HG02798 (cell line): ENCODE data around the gene C1orf105.
"Not testable (repeated sequence)": the region's sequence is repeated elsewhere in the genome, so short reads cannot be mapped to it uniquely, and the experiment has no call there.

ENCODE experiments used
- ATAC-seq: cut with Tn5 transposase; IDR thresholded peaks from one replicate; pipeline ENCODE4 v1.9.1; 2021; ENCODE audit warnings: mild to moderate bottlenecking; ENCODE audit not compliant: unreplicated experiment, poor library complexity

The C1orf105 gene, protein sequence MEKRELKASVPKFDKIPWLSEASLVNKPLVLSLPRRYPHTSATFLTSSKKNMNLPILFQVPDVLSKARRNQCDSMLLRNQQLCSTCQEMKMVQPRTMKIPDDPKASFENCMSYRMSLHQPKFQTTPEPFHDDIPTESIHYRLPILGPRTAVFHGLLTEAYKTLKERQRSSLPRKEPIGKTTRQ

DNA sequence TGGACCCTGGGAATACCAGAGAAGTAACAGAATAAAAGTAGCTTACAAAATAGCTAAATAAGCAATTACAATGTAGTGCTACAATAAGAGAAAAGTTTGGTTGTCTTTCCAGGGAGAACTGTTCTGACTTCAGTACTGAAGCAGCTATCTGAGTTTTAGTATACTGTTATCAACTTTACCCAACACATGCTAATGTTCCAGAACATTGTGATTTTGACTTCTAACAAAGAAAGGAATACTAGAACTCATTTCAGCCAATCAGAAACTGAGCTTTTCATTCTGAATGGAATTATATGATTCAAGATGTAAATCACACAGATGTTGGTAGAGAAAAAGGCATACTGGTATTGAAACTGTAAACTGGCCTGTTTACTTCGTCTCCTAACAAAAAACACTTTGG lies at the start of gene C1orf105:
Gene C1orf105, plus strand, starts transcription at position 301 of the 400 bp plus-strand sequence. CDS start 201 bp downstream, outside the sequence.
- no peak for ATAC-seq

DNA sequence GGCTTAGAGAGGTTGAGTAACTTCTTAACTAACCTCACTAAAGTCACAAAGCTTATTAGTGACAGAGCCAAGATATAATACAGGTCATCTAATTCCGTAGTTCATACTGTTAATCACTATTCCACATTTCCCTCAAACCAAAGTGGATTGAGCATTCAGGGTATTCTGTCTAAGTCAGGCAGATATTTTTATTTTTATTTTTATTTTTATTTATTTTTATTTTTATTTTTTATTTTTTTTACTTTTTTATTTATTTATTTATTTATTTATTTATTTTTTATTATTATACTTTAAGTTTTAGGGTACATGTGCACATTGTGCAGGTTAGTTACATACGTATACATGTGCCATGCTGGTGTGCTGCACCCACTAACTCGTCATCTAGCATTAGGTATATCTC lies 48.8 kb upstream of the C1orf105 start:
- not testable (repeated sequence) for ATAC-seq

DNA sequence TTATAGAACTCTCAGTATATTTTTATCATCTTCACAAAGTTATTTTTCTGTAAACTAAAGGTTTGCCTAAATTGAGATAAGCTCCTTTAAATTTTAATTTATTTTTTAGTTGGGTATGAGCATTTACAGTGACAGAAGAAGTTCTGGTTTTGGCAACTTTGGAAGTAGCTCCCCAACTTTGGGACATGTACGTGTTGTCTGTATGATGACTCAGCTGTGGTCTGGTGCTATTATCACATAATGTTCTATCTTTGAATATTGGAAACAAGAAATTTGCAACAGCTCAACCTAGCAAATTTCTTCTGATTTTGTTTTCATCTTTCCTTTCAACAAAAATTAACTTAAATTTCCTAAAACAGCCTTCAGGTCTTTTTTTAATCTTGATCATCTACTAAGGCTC lies 46.6 kb upstream of the C1orf105 start:
- ATAC-seq, result no peak

DNA sequence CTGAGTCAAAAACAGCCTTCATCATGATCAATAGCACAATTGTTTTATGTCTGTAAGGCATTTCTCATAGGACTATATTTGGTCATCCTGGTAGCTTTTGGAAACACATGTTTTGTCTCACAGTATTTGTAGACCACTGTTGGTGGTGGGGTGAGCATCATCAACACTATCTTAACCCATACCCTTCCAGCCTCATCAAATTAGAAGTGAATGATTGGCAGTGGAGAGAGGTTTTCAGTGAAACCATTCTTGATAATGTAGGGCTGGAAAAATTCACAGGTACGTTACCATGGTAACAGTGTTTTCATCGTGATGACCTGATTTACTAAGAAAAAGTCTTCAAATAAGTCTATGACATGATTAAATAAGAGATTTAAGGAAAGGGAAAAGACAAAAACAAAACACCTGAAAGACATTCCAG lies 45.3 kb upstream of the C1orf105 start:
- no peak for ATAC-seq

DNA sequence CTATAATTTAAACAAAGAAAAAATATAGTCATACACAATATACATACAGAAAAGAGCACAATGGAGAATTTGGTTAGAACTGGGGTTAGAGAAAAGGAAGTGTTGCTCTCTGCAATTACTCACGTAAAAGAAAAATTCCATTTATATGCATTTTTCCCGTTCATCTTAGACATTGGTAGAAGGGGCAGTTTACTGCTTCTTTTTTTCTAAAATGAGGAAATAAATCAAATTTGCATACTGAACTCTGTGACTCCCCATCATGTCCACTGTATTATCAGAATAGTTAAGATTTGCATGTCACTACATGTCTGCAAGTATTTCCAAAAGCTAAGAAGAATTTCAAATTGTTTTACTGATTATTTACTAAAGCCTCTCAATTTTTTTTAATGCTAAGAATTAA lies 44.1 kb upstream of the C1orf105 start:
- no peak for ATAC-seq

DNA sequence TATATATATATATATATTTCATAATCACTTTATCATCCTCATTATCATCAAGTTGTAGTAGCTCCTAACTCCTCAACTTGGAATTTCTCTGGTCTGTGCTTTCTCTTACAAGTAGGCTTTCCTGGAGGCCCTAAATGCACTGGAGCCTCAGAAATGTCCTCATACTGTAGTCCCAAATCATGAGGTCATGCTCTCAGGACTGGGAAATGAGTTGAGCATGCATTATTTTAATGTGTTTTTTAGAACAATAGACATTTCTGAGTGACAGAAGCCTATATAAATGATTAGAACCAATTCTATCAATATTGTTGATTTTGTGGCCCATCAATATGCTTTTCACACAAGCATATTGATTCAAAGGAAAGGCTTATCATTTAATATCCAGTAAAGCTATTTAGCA lies 42.9 kb upstream of the C1orf105 start:
- no peak for ATAC-seq

DNA sequence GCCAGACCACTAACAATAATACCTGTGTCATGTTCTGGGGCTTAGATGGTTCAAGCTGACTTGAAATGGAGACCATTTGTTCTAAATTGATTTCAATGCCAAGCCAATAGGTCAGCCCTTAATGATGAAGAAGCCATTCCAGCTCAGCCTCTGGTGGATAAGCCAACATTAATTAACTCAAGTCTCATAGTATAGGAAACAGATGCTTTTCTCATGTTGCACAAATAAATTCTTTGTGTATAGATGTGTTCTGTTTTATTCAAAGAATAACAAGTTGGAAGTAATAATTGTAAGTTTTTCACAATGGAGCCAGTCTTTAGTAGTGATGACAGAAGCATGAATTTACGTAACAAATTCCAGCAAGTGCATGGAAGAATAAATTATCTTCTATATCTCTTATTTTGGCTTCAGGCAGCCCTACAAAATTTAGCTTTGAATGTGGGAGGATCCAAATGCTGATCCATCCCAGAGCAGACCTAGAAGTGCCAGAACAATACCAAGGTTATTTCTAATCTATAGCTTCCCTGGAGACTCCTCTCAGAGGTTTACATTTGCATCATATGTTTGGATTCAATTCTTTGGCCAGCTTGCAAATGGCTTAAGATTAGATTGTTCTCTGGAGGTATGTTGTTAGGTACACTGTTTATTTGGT lies 42.2 kb upstream of the C1orf105 start:
- no peak for ATAC-seq

DNA sequence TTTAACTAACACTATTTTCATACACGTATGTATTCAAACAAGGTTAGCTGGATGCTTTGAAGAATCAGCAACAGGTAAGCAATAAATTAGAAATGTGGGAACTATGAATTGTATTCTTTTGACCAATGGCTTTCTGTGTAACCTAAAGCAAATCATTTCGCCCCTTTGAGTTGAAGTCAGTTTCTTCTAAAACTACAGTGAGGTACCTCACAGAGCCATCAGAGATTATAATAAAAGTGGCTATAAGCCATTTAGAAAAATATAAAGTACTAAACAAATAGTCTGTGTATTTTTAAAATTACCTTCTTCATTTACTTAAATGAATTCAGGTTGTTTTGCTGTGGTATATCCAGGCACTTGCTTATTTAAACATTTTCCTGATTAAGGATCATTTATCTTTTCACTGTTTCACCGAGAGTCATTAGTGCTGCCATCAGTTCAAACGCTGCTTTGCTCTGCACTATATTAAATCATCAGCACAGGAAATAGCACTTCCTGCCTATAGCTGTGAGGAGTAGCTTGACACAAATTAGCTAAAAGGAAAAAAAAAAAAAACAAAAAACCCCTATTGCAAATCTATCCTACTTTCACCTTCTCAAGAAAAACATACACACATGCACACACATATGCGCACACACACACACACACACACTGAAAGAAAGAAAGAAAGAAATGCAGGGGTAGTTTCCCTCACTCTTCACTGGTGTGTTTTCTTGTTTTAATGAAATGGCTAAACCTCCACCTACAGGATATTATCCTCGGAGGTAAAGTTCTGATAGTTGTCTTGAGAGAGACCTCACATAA lies 39.8 kb upstream of the C1orf105 start:
- ATAC-seq, result peak; percentile 78

DNA sequence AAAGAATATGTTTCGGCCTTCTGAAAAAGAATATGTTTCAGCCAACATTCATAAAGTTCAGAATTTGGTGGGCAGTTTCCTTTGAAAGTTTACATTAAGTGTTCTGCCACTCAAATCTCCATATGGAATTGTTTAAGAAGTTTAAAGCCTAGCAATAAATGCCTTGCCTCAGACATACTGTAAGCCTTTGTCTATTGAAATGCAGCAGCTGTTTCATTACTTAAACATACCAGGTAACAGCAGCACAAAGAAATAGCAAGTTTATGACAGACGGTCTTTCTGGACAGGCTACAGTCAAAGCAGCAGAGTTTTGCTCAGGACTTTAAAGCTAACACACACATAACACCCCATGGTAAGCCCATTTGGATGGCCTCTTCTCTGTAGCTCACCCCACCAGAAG lies 38.5 kb upstream of the C1orf105 start:
- no peak for ATAC-seq

DNA sequence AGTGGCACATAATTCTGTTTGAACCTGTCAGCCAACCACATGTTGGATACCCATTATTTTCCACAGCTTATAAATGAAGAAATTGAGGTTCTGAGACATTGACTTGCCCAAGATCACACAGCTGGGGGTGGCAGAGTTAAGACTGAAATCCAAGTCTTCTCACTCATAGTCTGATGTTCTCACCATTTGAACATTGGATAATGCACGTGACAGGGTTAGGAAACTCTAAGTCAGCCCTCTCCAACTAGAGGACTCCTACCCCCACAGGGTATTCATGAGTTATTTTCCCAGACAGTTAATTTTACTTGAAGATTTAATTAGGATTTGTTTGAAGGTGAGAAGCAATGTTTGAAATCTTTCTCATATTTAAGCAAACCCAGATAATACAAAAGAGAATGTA lies 38.1 kb upstream of the C1orf105 start:
- ATAC-seq, result no peak

DNA sequence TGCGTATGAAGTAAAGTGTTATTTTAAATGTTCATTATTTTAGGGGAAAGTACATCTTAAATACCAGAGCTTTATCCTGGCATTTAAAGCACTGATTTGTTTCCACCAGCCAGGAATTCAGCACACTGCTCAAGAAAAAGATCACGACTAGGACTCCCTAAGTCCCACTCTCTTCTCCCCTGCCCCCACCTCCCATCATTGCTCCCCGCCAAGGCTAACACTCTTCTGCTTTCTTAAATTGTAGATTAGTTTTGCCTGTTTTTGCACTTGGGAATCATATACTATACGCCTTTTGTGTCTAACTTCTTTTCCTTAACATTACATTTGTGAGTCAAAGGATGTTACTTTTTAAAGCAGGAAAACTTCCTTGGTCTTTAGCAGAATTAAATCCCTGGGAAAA lies 37.5 kb upstream of the C1orf105 start:
- no peak for ATAC-seq

DNA sequence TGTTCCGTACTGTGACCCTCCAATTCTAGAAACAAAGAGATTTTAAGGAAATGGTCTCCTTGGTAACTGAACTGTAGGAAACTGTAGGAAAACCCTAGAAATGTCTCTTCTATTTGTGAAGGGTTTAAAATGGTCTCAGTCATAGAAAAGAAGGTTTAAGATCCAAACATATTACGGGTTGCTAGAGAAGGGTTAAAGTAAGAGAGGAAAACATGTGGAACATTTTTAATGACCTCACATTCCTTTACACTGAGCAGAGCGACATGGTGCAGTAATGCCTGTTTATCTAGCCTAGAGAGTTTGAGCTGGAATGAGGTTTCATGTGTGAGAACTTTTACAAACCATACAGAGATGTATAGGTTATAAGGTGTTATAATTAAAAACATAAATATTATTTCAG lies 36.9 kb upstream of the C1orf105 start:
- ATAC-seq, result no peak

DNA sequence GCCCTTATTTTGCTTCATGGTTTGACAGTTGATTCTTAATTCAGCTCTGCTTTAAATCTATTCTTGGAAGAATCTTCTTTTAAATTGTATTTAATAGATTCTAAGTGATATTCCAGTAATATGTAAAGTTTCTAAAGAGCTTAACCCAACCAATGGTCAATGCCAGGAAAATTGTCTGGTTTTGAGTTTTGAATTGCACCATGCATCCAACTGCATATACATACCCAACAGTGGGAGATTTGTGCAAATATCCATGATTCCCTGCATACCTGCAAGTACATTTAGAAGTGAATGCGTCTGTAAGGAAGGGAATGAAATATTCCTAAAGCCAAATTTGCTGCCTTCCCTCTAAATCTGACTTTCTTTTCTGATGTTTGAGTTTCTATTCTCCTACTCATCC lies 35.8 kb upstream of the C1orf105 start:
- ATAC-seq, result no peak

DNA sequence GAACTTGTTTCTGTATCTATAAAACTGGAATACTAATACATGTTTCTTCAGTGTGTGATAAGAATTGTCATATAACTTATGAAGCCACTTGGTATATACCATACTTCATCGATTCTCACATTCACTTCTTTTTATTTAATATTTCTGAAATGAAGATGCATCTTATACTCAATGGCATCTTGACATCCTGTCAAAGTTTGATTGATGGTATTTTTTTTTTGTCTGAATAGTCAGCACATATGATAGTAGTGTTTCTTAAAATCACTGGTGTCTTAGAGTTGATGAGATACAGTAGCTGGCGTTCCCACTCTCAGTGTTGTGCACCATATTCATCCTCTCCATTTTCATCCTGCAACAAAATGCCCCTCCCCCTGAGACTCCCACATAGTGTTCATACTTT lies 34.4 kb upstream of the C1orf105 start:
- no peak for ATAC-seq

DNA sequence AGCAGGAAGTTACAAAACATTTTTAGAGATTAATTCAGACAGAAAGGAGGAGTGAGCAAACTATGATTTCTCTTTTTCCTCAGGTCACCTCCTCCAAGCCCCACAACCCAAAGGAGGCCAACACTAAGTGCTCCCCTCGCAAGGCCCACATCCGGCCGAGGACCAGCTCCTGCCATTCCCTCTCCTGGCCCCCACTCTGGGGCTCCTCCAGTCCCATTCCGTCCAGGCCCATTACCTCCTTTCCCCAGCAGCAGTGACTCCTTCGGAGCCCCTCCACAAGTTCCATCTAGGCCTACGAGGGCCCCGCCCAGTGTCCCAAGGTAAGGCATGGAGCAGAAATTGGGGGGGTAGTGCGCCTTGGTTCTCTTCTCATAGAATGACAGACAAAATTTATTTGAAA lies 32.0 kb upstream of the C1orf105 start:
- ATAC-seq, result no peak

DNA sequence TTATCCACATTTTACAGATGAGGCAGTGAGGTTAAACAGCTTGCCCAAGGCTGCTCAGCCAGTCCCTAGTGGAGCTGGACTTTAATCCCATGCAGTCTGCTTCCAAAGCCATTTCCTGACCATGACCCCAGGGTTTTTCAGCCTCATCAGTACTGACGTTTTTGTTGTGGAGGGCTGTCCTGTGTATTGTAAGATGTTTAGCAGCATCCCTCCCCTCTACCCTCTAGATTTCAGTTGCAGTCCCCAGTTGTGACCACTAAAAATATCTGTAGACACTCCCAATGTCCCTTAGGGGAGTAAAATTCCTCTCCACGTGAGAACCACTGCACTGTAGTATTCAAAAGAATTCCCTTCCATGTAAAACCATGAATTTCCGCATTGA lies 30.2 kb upstream of the C1orf105 start:
- no peak for ATAC-seq

DNA sequence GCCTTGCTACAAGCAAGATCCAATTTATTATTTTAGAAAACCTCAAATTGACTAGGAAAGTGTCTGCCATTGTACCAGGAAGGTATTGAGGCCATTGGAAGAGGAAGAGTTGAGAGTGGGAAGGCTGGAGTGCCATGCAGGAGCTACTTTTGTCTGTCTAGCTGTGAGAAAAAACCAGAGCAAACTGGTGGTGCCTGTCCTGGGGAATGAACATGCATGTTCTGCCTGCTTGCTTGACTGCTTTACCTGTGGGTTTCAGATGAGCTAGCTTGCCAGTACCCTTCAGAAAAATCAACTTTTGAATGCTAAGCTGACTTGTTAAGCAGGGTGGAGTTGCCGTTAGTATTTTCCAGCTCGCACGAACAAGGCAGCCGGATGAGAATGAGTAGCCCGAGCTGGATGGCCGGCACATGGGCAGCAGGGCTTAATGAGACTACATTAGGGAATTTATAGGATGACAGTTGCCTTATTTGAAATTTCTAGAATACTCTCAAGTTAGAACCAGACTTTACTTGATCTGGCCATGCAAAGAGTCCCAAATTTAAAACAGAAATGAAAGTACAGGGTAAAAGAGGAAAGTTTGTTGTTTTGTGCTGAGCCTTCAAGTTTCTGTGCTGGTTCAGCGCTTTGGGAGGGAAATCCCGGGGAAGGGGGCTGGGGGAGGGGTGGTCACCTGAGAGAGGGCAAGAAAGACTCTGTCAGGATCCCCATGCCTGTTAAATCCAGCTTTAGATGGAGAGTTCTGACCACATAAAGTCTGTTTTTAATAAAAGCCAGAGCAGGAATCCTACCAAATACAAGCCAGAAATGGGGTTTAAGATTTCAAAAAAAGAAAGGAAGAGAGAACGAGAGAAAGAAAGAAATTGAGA lies 29.6 kb upstream of the C1orf105 start:
- peak; percentile 54 for ATAC-seq

DNA sequence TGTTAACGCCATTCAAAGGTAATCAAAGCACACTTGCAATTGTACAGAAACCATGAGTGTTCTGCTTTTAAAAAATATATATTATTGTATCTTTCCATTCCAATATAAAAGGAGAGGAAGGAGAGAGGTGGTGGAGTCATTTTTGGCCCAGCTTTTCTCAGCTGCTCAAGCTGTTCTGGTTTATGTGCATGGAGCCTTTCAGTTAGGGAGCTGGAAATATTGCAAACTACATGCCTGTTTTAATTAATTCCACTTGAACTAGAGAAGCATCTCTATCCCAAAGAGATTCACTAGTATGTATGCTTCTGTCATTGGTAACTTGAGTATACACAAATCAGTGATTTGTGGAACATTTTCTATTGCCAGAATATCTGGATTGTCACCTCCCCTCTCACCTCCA lies 28.5 kb upstream of the C1orf105 start:
- ATAC-seq, result no peak

DNA sequence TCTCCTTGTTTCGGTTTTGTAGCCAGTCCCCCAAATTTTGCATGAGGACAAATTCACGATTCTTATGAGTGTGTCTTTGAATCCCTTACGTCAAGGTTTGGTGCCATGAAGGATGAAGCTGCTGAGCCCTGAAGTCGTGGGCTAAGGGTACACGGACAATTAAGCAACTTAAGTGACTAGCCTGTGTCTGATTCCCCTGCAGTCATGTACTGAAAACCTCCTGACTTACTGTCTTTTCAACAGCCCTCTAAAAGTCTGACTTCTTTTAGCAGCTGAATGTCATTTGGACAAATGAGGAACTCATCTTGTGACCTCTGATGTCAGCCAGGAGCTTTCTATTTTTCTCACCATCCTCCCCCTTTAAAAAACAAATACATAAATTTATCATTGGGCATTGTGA lies 27.1 kb upstream of the C1orf105 start:
- ATAC-seq, result no peak

DNA sequence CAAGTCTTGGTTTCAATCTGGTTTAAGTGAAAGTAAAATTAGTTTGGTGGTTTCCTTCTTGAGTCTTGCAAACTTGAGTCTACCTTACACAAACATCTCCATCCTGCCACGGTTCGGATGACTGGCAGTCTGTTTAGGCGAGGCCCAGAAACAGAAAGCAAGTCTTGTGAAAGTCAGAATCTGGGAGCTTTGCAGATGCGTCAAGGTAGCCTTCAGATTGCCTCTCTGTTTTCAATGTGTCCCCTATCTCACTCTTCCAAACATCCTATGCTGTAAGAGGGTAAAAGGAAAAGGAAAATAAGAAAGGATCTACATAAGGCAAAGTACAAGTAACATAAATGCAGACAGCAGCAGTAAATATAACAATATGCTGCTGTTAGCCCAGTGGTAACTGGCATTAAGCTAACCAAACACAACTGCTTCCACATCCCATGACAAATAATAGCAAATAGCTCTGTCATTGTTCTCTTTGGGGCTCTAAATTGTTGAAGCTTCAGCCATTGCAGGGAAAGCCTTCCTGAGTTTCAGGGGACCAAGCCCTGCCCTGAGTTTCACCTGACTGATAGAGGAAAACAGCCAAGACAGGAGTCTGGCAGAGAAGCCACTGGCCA lies 26.2 kb upstream of the C1orf105 start:
- peak; percentile 90 for ATAC-seq
